GM13977 (cell line): ENCODE data around the gene PRKCA.

Experiments
- DNase-seq: peaks from one replicate; pipeline ENCODE4 v3.0.0; 2012; ENCODE audit warnings: low spot score
- CTCF ChIP-seq: IDR thresholded peaks from 2 replicates; pipeline ENCODE4 v1.5.1; 2012; ENCODE audit warnings: mild to moderate bottlenecking, control low read depth; ENCODE audit not compliant: insufficient read depth; ENCODE audit errors: extremely low read depth, missing control alignments
- in situ Hi-C: fragments of 300-500 bp; cut with MboI; formaldehyde crosslinking; loops from one replicate; pipeline ENCODE4 v1.12.0; 2022; ENCODE audit warnings: low sequenced_read_pairs, low pct_unique_long_range_greater_than_20kb, mixed read lengths, inconsistent platforms; ENCODE audit not compliant: unreplicated experiment

The PRKCA gene

GRCh38 chr17:66307257-66307656, 4.8 kb downstream of the PRKCA start:
- in situ Hi-C loops, result no loop called here
- no peak for DNase-seq
- TF ChIP-seq CTCF, result no peak

- in situ Hi-C loops, result no loop called here
- DNase-seq, result no peak
- no peak for TF ChIP-seq CTCF
These were observed 6.4 kb downstream of the PRKCA start for GRCh38 chr17:66308856-66309255.

- in situ Hi-C loops, result no loop called here
- no peak for TF ChIP-seq CTCF
- DNase-seq, result no peak
These were observed 7.4 kb downstream of the PRKCA start for GRCh38 chr17:66309793-66310192.

- in situ Hi-C loops, result no loop called here
- DNase-seq, result no peak
- TF ChIP-seq CTCF, result no peak
These were observed 8.2 kb downstream of the PRKCA start for GRCh38 chr17:66310528-66311148.

- no peak for DNase-seq
- in situ Hi-C loops, result no loop called here
- TF ChIP-seq CTCF, result no peak
These were observed 10.5 kb downstream of the PRKCA start for GRCh38 chr17:66312912-66313311.

- TF ChIP-seq CTCF, result no peak
- in situ Hi-C loops, result no loop called here
- no peak for DNase-seq
These were observed 10.9 kb downstream of the PRKCA start for GRCh38 chr17:66313325-66313724.
